GM06990 (cell line): Measurements from ENCODE around the gene RHOC.

Experiments
- DNase-seq: peaks from one replicate; pipeline ENCODE4 v3.0.0-alpha.2; 2011; ENCODE audit not compliant: insufficient read length; ENCODE audit errors: extremely low read depth
- H3K27me3 ChIP-seq: replicated peaks from 2 replicates; pipeline ENCODE4 v1.6.0; 2011; ENCODE audit warnings: low read length; ENCODE audit not compliant: control insufficient read depth, insufficient read depth
- H3K36me3 ChIP-seq: 2 replicates; pipeline ENCODE4 v1.5.1; 2011; ENCODE audit warnings: low read length; ENCODE audit not compliant: control insufficient read depth, insufficient read depth
- H3K4me3 ChIP-seq: replicated peaks from 2 replicates; pipeline ENCODE4 v1.5.1; 2011; ENCODE audit warnings: low read depth, mild to moderate bottlenecking, control low read depth, low read length
- TF ChIP-seq, protein P1 (sequence below): IDR thresholded peaks from 2 replicates; pipeline ENCODE4 v1.5.1; 2011; ENCODE audit warnings: low read length, control low read depth, mild to moderate bottlenecking, inconsistent platforms; ENCODE audit not compliant: insufficient read depth, poor library complexity, severe bottlenecking

RHOC gene

DNA sequence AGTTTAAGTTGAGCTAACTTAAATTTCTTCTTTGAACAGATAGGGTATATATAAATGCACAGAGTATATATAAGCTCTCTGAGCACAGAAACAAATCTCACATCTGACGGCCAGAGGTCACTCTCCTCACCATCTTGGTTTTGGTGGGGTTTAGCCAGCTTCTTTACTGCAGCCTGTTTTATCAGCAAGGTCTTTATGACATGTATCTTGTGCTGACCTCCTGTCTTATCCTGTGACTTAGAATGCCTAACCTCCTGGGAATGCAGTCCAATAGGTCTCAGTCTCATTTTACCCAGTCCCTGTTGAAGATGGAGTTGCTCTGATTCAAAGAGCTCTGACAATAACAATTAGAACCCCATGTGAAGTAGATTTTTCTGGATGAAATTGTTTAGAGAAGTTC is 34.1 kb downstream of the RHOC start:
- DNase-seq, result no peak
- no peak overlapping the region for H3K4me3 ChIP-seq
- TF ChIP-seq, protein P1, sequence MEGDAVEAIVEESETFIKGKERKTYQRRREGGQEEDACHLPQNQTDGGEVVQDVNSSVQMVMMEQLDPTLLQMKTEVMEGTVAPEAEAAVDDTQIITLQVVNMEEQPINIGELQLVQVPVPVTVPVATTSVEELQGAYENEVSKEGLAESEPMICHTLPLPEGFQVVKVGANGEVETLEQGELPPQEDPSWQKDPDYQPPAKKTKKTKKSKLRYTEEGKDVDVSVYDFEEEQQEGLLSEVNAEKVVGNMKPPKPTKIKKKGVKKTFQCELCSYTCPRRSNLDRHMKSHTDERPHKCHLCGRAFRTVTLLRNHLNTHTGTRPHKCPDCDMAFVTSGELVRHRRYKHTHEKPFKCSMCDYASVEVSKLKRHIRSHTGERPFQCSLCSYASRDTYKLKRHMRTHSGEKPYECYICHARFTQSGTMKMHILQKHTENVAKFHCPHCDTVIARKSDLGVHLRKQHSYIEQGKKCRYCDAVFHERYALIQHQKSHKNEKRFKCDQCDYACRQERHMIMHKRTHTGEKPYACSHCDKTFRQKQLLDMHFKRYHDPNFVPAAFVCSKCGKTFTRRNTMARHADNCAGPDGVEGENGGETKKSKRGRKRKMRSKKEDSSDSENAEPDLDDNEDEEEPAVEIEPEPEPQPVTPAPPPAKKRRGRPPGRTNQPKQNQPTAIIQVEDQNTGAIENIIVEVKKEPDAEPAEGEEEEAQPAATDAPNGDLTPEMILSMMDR, result no peak
- no peaks in the 10 kb centered on the region for H3K27me3 ChIP-seq
- H3K36me3 ChIP-seq, result peaks cover 8% of the 10 kb centered on the region

DNA sequence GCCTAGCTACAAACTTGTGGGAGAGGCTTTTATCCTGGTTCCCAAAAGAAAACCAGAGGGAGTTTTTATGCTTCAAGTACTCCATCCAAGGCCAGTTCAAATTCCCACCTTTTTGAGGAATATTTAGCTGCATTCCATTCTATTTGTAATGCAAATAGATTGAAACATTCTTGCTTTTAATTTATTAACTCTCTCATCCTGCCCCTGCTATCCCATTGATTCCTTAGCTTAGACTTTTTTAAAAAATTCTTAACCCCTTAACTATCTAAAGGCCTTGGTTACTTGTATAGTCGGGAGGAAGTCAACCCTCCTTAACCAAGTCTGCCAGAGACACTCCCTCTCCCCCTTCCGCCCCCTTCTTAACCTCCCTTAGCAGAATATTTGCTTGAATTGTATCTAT is 34.9 kb downstream of the RHOC start:
- DNase-seq, result no peak
- H3K4me3 ChIP-seq, result no peak overlapping the region
- TF ChIP-seq, protein P1, result no peak

DNA sequence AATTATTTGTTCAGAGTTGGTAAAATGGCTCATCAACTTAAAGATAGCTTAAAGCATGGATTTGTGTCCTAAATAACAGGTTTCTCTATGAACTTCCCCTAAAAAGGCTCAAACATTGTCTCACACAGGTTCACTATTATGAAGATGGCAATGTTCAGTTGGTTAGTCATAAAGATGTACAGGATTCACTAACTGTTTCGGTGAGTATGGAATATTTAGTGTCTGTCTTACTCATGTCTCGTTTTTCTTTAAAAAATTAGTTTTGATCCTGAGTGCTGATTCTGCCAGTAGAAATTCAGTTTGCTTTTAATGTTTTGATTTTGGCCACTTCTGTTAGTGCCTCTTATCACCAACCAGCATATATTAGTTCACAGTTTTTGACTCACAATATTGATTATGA is 40.0 kb downstream of the RHOC start:
- H3K27me3 ChIP-seq, result no peaks in the 10 kb centered on the region
- DNase-seq, result no peak
- H3K4me3 ChIP-seq, result no peak overlapping the region
- H3K36me3 ChIP-seq, result peaks cover 17% of the 10 kb centered on the region
- TF ChIP-seq, protein P1, result no peak

More for the DNA sequence above, 34.9 kb downstream of the RHOC start:
- Histone ChIP-seq H3K36me3 (peaks cover 10% of the 10 kb centered on the region), H3K27me3 (no peaks in the 10 kb centered on the region)

DNA sequence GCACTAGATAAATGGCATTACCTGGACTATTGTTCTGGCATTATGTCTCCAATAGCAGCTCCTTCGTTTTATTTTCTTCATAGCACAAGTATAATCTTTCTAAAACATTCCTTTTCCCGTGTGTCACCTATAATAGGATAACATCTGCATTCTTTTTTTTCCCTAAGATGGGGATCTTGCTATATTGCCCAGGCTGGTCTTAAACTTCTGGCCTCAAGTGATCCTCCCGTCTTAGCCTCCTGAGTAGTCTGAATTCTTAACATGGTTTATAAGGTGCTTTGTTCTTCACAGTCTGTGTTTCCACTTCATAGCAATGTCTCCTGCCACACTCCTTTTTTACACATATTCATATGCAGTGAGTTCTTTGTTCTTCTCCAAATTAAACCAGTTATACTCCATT is 41.1 kb downstream of the RHOC start:
- no peak overlapping the region for H3K4me3 ChIP-seq
- H3K36me3 ChIP-seq, result peaks cover 20% of the 10 kb centered on the region
- DNase-seq, result no peak

DNA sequence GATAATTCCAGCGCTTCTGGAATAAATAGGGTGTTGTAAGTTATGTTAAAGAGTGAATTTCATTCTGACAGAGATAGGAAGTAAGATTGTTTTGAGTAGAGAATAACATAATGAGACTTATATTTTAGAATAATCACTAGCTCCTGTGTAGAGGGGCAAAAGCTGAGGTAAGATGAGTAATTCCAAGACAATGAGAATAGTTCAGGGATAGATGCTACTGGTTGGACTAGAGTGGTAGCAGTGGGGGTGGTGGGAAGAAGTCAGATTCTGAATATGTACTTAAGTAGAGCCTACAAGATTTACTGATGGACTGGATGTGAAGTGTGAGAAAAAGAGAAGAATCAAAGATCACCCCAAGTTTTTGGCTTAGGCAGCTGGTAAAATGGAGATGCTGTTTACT is 55.7 kb downstream of the RHOC start:
- TF ChIP-seq, protein P1, result no peak
- H3K36me3 ChIP-seq, result peaks cover 3% of the 10 kb centered on the region; the same call in 1 of the 2 replicates
- DNase-seq, result no peak
- H3K27me3 ChIP-seq, result no peaks in the 10 kb centered on the region
- H3K4me3 ChIP-seq, result no peak overlapping the region

More for the DNA sequence above, 41.1 kb downstream of the RHOC start:
- TF ChIP-seq, protein P1, result no peak
- H3K27me3 ChIP-seq, result no peaks in the 10 kb centered on the region
